DOHH2 (cell line): ENCODE results near the gene FOSL1.

Source experiments
- H3F3A ChIP-seq: fragments of 200-600 bp; sonication (generic), shearing (Covaris generic); 2 replicates; pipeline ENCODE4 v1.6.0; 2016; ENCODE audit warnings: antibody characterized with exemption, mild to moderate bottlenecking; ENCODE audit not compliant: control insufficient read depth, insufficient read depth
- H3K27ac ChIP-seq: fragments of 200-600 bp; sonication (generic); 2 replicates; pipeline ENCODE4 v1.5.1; 2014; ENCODE audit warnings: low read depth, mild to moderate bottlenecking, low read length, moderate library complexity
- H3K27me3 ChIP-seq: fragments of 200-600 bp; sonication (generic); 2 replicates; pipeline ENCODE4 v1.6.1; 2014; ENCODE audit warnings: mild to moderate bottlenecking, low read length, mixed read lengths; ENCODE audit not compliant: control insufficient read depth
- H3K36me3 ChIP-seq: fragments of 200-600 bp; sonication (generic); 2 replicates; pipeline ENCODE4 v1.6.1; 2014; ENCODE audit warnings: mild to moderate bottlenecking, low read length, moderate library complexity, mixed read lengths; ENCODE audit not compliant: control insufficient read depth
- H3K4me1 ChIP-seq: fragments of 200-600 bp; sonication (generic); 2 replicates; pipeline ENCODE4 v1.6.1; 2014; ENCODE audit warnings: mild to moderate bottlenecking, low read length, mixed read lengths; ENCODE audit not compliant: control insufficient read depth
- H3K4me2 ChIP-seq: fragments of 200-600 bp; sonication (generic); 2 replicates; pipeline ENCODE4 v1.6.0; 2014; ENCODE audit warnings: mild to moderate bottlenecking, low read length, moderate library complexity
- H3K4me3 ChIP-seq: fragments of 200-600 bp; sonication (generic); 2 replicates; pipeline ENCODE4 v1.5.1; 2014; ENCODE audit warnings: mild to moderate bottlenecking, low read length, mixed read lengths
- H3K79me2 ChIP-seq: fragments of 200-600 bp; sonication (generic); 2 replicates; pipeline ENCODE4 v1.6.1; 2014; ENCODE audit warnings: mild to moderate bottlenecking, low read length, mixed read lengths; ENCODE audit not compliant: control insufficient read depth
- H3K9me2 ChIP-seq: fragments of 200-600 bp; sonication (generic); replicated peaks from 2 replicates; pipeline ENCODE4 v1.6.1; 2014; ENCODE audit warnings: mild to moderate bottlenecking, low read length, mixed read lengths; ENCODE audit not compliant: control insufficient read depth
- H3K9me3 ChIP-seq: fragments of 200-600 bp; sonication (generic); 2 replicates; pipeline ENCODE4 v1.6.1; 2014; ENCODE audit warnings: antibody characterized with exemption, low read length, mixed read lengths; ENCODE audit not compliant: control insufficient read depth, insufficient read depth
- H4K20me1 ChIP-seq: fragments of 200-600 bp; sonication (generic); 2 replicates; pipeline ENCODE4 v1.6.0; 2014; ENCODE audit warnings: low read depth, mild to moderate bottlenecking, antibody characterized with exemption, low read length, moderate library complexity; ENCODE audit not compliant: control insufficient read depth, insufficient read depth
- CTCF ChIP-seq: fragments of 200-600 bp; sonication (generic); IDR thresholded peaks from one replicate; pipeline ENCODE4 v1.5.1; 2014; ENCODE audit warnings: antibody characterized with exemption, mild to moderate bottlenecking, low read depth, low read length; ENCODE audit not compliant: poor library complexity, severe bottlenecking
- EZH2phosphoT487 ChIP-seq: fragments of 200-600 bp; sonication (generic); IDR thresholded peaks from 2 replicates; pipeline ENCODE4 v1.6.1; 2017; ENCODE audit warnings: borderline replicate concordance, mild to moderate bottlenecking, antibody characterized with exemption, low read length, moderate library complexity, mixed read lengths

Gene FOSL1

DNA sequence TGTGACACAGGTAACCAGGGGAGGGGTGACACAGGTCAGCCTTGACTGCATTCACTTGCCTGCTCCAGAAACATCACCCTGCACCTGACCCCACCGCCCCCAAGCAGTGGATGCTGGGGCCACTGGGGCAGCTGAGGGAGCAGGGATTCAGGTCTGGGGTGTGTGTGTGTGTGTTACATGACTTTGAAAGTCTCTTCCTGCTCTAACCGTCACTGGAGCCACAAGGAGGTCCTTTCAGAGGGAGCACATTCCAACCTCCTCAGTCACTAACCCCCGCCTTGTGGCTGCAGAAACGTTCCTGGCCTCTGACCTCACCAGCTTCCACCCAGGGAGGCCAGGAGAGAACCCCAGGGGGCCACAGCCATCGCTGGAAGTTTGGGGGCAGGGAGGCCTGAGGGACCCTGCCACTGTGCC is 2.9 kb upstream of the FOSL1 start:
- no peaks in the 10 kb centered on the region for H3K79me2 ChIP-seq
- H3K4me1 ChIP-seq: peaks cover 18% of the 10 kb centered on the region
- no peak overlapping the region for H3K4me3 ChIP-seq
- peaks cover 45% of the 10 kb centered on the region for H3K27me3 ChIP-seq
- no peaks in the 10 kb centered on the region; the same call in 1 of the 2 replicates for H3F3A ChIP-seq
- H3K9me3 ChIP-seq: no peaks in the 10 kb centered on the region
- H3K9me2 ChIP-seq: no peaks in the 10 kb centered on the region
- no peak overlapping the region for H3K27ac ChIP-seq
- no peak overlapping the region for H3K4me2 ChIP-seq
- H3K36me3 ChIP-seq: no peaks in the 10 kb centered on the region
- no peaks in the 10 kb centered on the region for H4K20me1 ChIP-seq
- no peak for TF ChIP-seq CTCF
- TF ChIP-seq EZH2phosphoT487: no peak

GRCh38 chr11:65900899-65901180 is 652 bp upstream of the FOSL1 start:
- peaks cover 18% of the 10 kb centered on the region for H3K4me1 ChIP-seq
- no peak overlapping the region for H3K4me3 ChIP-seq
- peaks cover 41% of the 10 kb centered on the region for H3K27me3 ChIP-seq
- H3K27ac ChIP-seq: no peak overlapping the region
- H3K36me3 ChIP-seq: no peaks in the 10 kb centered on the region
- H3K79me2 ChIP-seq: no peaks in the 10 kb centered on the region
- H4K20me1 ChIP-seq: no peaks in the 10 kb centered on the region
- H3K9me2 ChIP-seq: no peaks in the 10 kb centered on the region
- peaks cover 3% of the 10 kb centered on the region; the same call in 1 of the 2 replicates for H3F3A ChIP-seq
- H3K9me3 ChIP-seq: no peaks in the 10 kb centered on the region
- no peak for TF ChIP-seq EZH2phosphoT487
- TF ChIP-seq CTCF: no peak
- H3K4me2 ChIP-seq: peak overlapping the region; percentile 76

DNA sequence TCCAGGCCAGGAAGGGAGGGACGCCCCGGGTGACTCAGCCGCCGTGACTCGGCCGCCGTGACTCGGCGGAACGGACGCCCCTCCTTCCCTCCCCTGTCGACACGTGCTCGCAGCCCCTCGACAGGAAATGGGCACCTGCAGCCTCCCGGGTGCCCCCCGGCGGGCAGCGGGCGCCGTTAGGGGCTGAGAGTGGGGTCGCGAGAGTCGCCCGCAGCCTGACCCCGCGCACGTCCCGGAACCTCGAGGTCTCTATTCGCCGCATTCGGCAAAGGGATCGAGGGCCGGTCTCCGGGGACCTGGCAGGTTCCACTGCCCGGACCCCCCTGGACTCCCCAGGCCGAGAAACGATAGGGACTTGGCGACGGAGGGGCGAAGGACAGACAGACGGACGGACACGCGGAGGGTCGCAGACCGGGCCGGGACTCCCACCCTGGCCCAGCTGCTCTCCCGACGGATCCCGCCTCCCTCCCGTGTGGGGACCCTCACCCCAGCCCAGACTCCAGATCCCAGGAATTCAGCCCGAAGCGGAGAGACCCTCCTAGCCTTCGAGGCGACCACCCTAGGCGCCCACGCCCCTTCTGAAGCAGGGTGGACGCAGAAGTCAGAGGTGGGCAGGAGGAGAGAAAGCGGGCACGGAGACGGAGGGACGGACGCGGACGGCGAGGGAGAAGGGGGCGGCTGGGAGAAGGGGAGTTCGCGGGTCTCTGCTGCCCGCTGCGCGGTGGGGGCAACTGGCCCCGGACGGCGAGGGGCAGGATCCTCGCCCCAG is 648 bp downstream of the FOSL1 start:
- H3K9me2 ChIP-seq: no peaks in the 10 kb centered on the region
- H3K4me2 ChIP-seq: peak overlapping the region; percentile 76
- no peaks in the 10 kb centered on the region for H3K79me2 ChIP-seq
- peaks cover 18% of the 10 kb centered on the region for H3K4me1 ChIP-seq
- no peak overlapping the region for H3K27ac ChIP-seq
- H3K9me3 ChIP-seq: no peaks in the 10 kb centered on the region
- no peaks in the 10 kb centered on the region for H3K36me3 ChIP-seq
- H4K20me1 ChIP-seq: no peaks in the 10 kb centered on the region
- no peak for TF ChIP-seq EZH2phosphoT487
- TF ChIP-seq CTCF: no peak
- H3K4me3 ChIP-seq: peak overlapping the region; percentile 69
- peaks cover 5% of the 10 kb centered on the region; the same call in 1 of the 2 replicates for H3F3A ChIP-seq
- peaks cover 41% of the 10 kb centered on the region for H3K27me3 ChIP-seq
